Activated naive CD4-positive, alpha-beta T cell treated with anti-CD3 and anti-CD28 coated beads, Interleukin-2, amount 50 U/mL, for 24 hours (primary cell): ENCODE data around the gene MID1.

Source experiments
- H3K27ac Mint-ChIP-seq: one replicate; pipeline ENCODE4 v1.8.0; 2021; ENCODE audit warnings: mild to moderate bottlenecking, mixed read lengths
- H3K27me3 Mint-ChIP-seq: one replicate; pipeline ENCODE4 v1.8.0; 2021; ENCODE audit warnings: mixed read lengths
- H3K36me3 Mint-ChIP-seq: one replicate; pipeline ENCODE4 v1.8.0; 2021; ENCODE audit warnings: mixed read lengths
- H3K4me1 Mint-ChIP-seq: one replicate; pipeline ENCODE4 v1.8.0; 2021; ENCODE audit warnings: mixed read lengths
- H3K4me3 Mint-ChIP-seq: one replicate; pipeline ENCODE4 v1.8.0; 2021; ENCODE audit warnings: mild to moderate bottlenecking, mixed read lengths
- H3K9me3 Mint-ChIP-seq: one replicate; pipeline ENCODE4 v1.8.0; 2021; ENCODE audit warnings: mixed read lengths

MID1 gene

GRCh38 chrX:10427249-10427648, 193.1 kb downstream of the MID1 start:
- no peaks in the 10 kb centered on the region for H3K4me1 Mint-ChIP-seq
- no peaks in the 10 kb centered on the region for H3K36me3 Mint-ChIP-seq
- H3K27me3 Mint-ChIP-seq = peaks cover 1% of the 10 kb centered on the region
- no peak overlapping the region for H3K4me3 Mint-ChIP-seq
- no peak overlapping the region for H3K27ac Mint-ChIP-seq
- no peaks in the 10 kb centered on the region for H3K9me3 Mint-ChIP-seq

GRCh38 chrX:10423716-10424115, 196.7 kb downstream of the MID1 start:
- no peak overlapping the region for H3K4me3 Mint-ChIP-seq
- H3K4me1 Mint-ChIP-seq = no peaks in the 10 kb centered on the region
- H3K27ac Mint-ChIP-seq = no peak overlapping the region
- H3K27me3 Mint-ChIP-seq = peaks cover 1% of the 10 kb centered on the region
- no peaks in the 10 kb centered on the region for H3K9me3 Mint-ChIP-seq
- H3K36me3 Mint-ChIP-seq = no peaks in the 10 kb centered on the region

- Mint-ChIP-seq H3K9me3 (no peaks in the 10 kb centered on the region), H3K27ac (no peak overlapping the region), H3K4me3 (no peak overlapping the region), H3K36me3 (no peaks in the 10 kb centered on the region), H3K4me1 (no peaks in the 10 kb centered on the region), H3K27me3 (no peaks in the 10 kb centered on the region)
These were observed 200.3 kb downstream of the MID1 start for GRCh38 chrX:10420134-10420533.

GRCh38 chrX:10416424-10416823, 204.0 kb downstream of the MID1 start:
- no peaks in the 10 kb centered on the region for H3K27me3 Mint-ChIP-seq
- H3K36me3 Mint-ChIP-seq = no peaks in the 10 kb centered on the region
- no peaks in the 10 kb centered on the region for H3K4me1 Mint-ChIP-seq
- H3K4me3 Mint-ChIP-seq = no peak overlapping the region
- no peaks in the 10 kb centered on the region for H3K9me3 Mint-ChIP-seq
- no peak overlapping the region for H3K27ac Mint-ChIP-seq

- Mint-ChIP-seq H3K27ac (no peak overlapping the region), H3K9me3 (no peaks in the 10 kb centered on the region), H3K4me1 (no peaks in the 10 kb centered on the region), H3K4me3 (no peak overlapping the region), H3K27me3 (no peaks in the 10 kb centered on the region), H3K36me3 (no peaks in the 10 kb centered on the region)
These were observed 204.9 kb downstream of the MID1 start for GRCh38 chrX:10415306-10416001.

- Mint-ChIP-seq H3K36me3 (no peaks in the 10 kb centered on the region), H3K27ac (no peak overlapping the region), H3K27me3 (no peaks in the 10 kb centered on the region), H3K4me3 (no peak overlapping the region), H3K4me1 (no peaks in the 10 kb centered on the region), H3K9me3 (no peaks in the 10 kb centered on the region)
These were observed 205.5 kb downstream of the MID1 start for GRCh38 chrX:10414862-10415261.

- Mint-ChIP-seq H3K27me3 (no peaks in the 10 kb centered on the region), H3K36me3 (no peaks in the 10 kb centered on the region), H3K4me1 (no peaks in the 10 kb centered on the region), H3K9me3 (no peaks in the 10 kb centered on the region), H3K27ac (no peak overlapping the region), H3K4me3 (no peak overlapping the region)
These were observed 206.1 kb downstream of the MID1 start for GRCh38 chrX:10414156-10414824.

GRCh38 chrX:10404436-10404835, 215.9 kb downstream of the MID1 start:
- Mint-ChIP-seq H3K9me3 (no peaks in the 10 kb centered on the region), H3K4me1 (no peaks in the 10 kb centered on the region), H3K4me3 (no peak overlapping the region), H3K27ac (no peak overlapping the region), H3K27me3 (no peaks in the 10 kb centered on the region), H3K36me3 (no peaks in the 10 kb centered on the region)

GRCh38 chrX:10401239-10401638, 219.1 kb downstream of the MID1 start:
- H3K9me3 Mint-ChIP-seq = no peaks in the 10 kb centered on the region
- H3K36me3 Mint-ChIP-seq = no peaks in the 10 kb centered on the region
- no peaks in the 10 kb centered on the region for H3K4me1 Mint-ChIP-seq
- H3K27ac Mint-ChIP-seq = no peak overlapping the region
- H3K27me3 Mint-ChIP-seq = no peaks in the 10 kb centered on the region
- H3K4me3 Mint-ChIP-seq = no peak overlapping the region

GRCh38 chrX:10399043-10399741, 221.2 kb downstream of the MID1 start:
- no peaks in the 10 kb centered on the region for H3K27me3 Mint-ChIP-seq

GRCh38 chrX:10398215-10398614, 222.2 kb downstream of the MID1 start:
- no peak overlapping the region for H3K27ac Mint-ChIP-seq
- no peaks in the 10 kb centered on the region for H3K27me3 Mint-ChIP-seq
- no peaks in the 10 kb centered on the region for H3K36me3 Mint-ChIP-seq
- H3K9me3 Mint-ChIP-seq = no peaks in the 10 kb centered on the region
- no peaks in the 10 kb centered on the region for H3K4me1 Mint-ChIP-seq
- no peak overlapping the region for H3K4me3 Mint-ChIP-seq

More at GRCh38 chrX:10399043-10399741, 221.2 kb downstream of the MID1 start:
- Mint-ChIP-seq H3K9me3 (no peaks in the 10 kb centered on the region), H3K36me3 (no peaks in the 10 kb centered on the region), H3K4me1 (no peaks in the 10 kb centered on the region), H3K27ac (no peak overlapping the region), H3K4me3 (no peak overlapping the region)

- Mint-ChIP-seq H3K27me3 (no peaks in the 10 kb centered on the region), H3K4me3 (no peak overlapping the region), H3K9me3 (no peaks in the 10 kb centered on the region), H3K36me3 (no peaks in the 10 kb centered on the region), H3K27ac (no peak overlapping the region), H3K4me1 (no peaks in the 10 kb centered on the region)
These were observed 223.0 kb downstream of the MID1 start for GRCh38 chrX:10397349-10397748.

GRCh38 chrX:10395643-10396042, 224.7 kb downstream of the MID1 start:
- Mint-ChIP-seq H3K9me3 (no peaks in the 10 kb centered on the region), H3K4me1 (no peaks in the 10 kb centered on the region), H3K4me3 (no peak overlapping the region), H3K27ac (no peak overlapping the region), H3K36me3 (no peaks in the 10 kb centered on the region), H3K27me3 (no peaks in the 10 kb centered on the region)
